ENCODE data around the gene TSSK6. TPM values are rescaled to one million over a fixed set of nuclear protein-coding genes. Genes with fewer than 3 reads are reported as not detected.
"Not testable (repeated sequence)": the region's sequence is repeated elsewhere in the genome, so short reads cannot be mapped to it uniquely, and the experiment has no call there.

TSSK6 gene
- total RNA-seq, 4 donors from 2014 or later: 0.57 to 1.7 (median 0.89) TPM

GRCh38 chr19:19475849-19476828, 39.2 kb downstream of the TSSK6 start:
- no peak for DNase-seq
- TF ChIP-seq CTCF (IDR thresholded peaks at IDR 0.05) (peak in 3 of 6 experiments; percentile 22 to 44 (median 22)), POLR2A (IDR thresholded peaks at IDR 0.05) (no peak)
- WGBS, 2 donors: 59 to 73% methylated on average over 15 to 19 of the region's 19 CpGs
- no peaks in the 10 kb centered on the region for H3K9me3 ChIP-seq
- H3K36me3 ChIP-seq: peaks cover 0 to 59% (median 0%) of the 10 kb centered on the region in 3 donors
- intact Hi-C loops (cut with DNase I): no loop called here
- H3K4me1 ChIP-seq: peaks cover 4 to 55% (median 15%) of the 10 kb centered on the region in 3 donors
- H3K4me3 ChIP-seq: no peak overlapping the region
- no peak overlapping the region for H3K27ac ChIP-seq
- H3K27me3 ChIP-seq: no peaks in the 10 kb centered on the region

- Histone ChIP-seq H3K4me1 (peaks cover 4 to 55% (median 15%) of the 10 kb centered on the region in 3 donors), H3K9me3 (no peaks in the 10 kb centered on the region), H3K36me3 (peaks cover 0 to 49% (median 0%) of the 10 kb centered on the region in 3 donors), H3K4me3 (no peak overlapping the region), H3K27me3 (no peaks in the 10 kb centered on the region), H3K27ac (no peak overlapping the region)
- no peak for DNase-seq
- 54 to 56% methylated on average over 6 to 8 of the region's 21 CpGs for WGBS, 2 donors
- TF ChIP-seq CTCF (IDR thresholded peaks at IDR 0.05) (no peak), POLR2A (IDR thresholded peaks at IDR 0.05) (no peak)
- intact Hi-C loops (cut with DNase I): no loop called here
Measured at GRCh38 chr19:19475015-19475765, 40.2 kb downstream of the TSSK6 start.

- peaks cover 0 to 21% (median 18%) of the 10 kb centered on the region in 3 donors for H3K9me3 ChIP-seq
- DNase-seq; H3K4me3 ChIP-seq; H3K27me3 ChIP-seq; intact Hi-C loops (cut with DNase I): not testable (repeated sequence)
- peak overlapping the region in 2 of 4 donors; percentile 11 to 23 for H3K27ac ChIP-seq
- H3K4me1 ChIP-seq: peaks cover 0 to 42% (median 15%) of the 10 kb centered on the region in 3 donors
- H3K36me3 ChIP-seq: peaks cover 0 to 66% (median 0%) of the 10 kb centered on the region in 3 donors
- 54 to 59% methylated on average over 5 of the region's 5 CpGs for WGBS, 2 donors
Measured at GRCh38 chr19:19472106-19472505, 43.2 kb downstream of the TSSK6 start.

GRCh38 chr19:19471682-19472081, 43.7 kb downstream of the TSSK6 start:
- 80 to 90% methylated on average over 6 of the region's 6 CpGs for WGBS, 2 donors
- Histone ChIP-seq H3K4me1 (peaks cover 0 to 41% (median 15%) of the 10 kb centered on the region in 3 donors), H3K27ac (peak overlapping the region in 1 of 4 donors; percentile 11), H3K4me3 (no peak overlapping the region), H3K9me3 (peaks cover 0 to 23% (median 18%) of the 10 kb centered on the region in 3 donors), H3K27me3 (no peaks in the 10 kb centered on the region), H3K36me3 (peaks cover 0 to 67% (median 2%) of the 10 kb centered on the region in 3 donors)
- intact Hi-C loops (cut with DNase I): no loop called here
- DNase-seq: no peak
- TF ChIP-seq CTCF (IDR thresholded peaks at IDR 0.05) (no peak), POLR2A (IDR thresholded peaks at IDR 0.05) (no peak)

GRCh38 chr19:19470579-19470978, 44.8 kb downstream of the TSSK6 start:
- no peak for DNase-seq
- 68 to 80% methylated on average over 3 of the region's 3 CpGs for WGBS, 2 donors
- Histone ChIP-seq H3K4me1 (peaks cover 0 to 31% (median 14%) of the 10 kb centered on the region in 3 donors), H3K4me3 (no peak overlapping the region), H3K27ac (no peak overlapping the region), H3K9me3 (peaks cover 0 to 23% (median 18%) of the 10 kb centered on the region in 3 donors), H3K36me3 (peaks cover 0 to 68% (median 11%) of the 10 kb centered on the region in 3 donors), H3K27me3 (no peaks in the 10 kb centered on the region)
- intact Hi-C loops (cut with DNase I): no loop called here
- TF ChIP-seq POLR2A (IDR thresholded peaks at IDR 0.05) (no peak), CTCF (IDR thresholded peaks at IDR 0.05) (no peak)
